ENCODE data around the gene UBE2O. TPM values are rescaled to one million over a fixed set of nuclear protein-coding genes. Genes with fewer than 3 reads are reported as not detected.

The UBE2O gene
- total and polyA plus RNA-seq, 10 donors: 7.2 to 55.9 (median 30.4) TPM

- intact Hi-C loops (cut with DNase I; ENCODE audit: low total_unique reads): no loop called here
- Histone ChIP-seq H3K36me3 (peaks cover 0 to 10% (median 0%) of the 10 kb centered on the region in 6 donors), H3K4me1 (peaks cover under 1 to 78% (median 28%) of the 10 kb centered on the region in 6 donors), H3K4me3 (no peak overlapping the region), H3K27me3 (replicated peaks in 1 of 7) (no peaks in the 10 kb centered on the region), H3K27ac (no peak overlapping the region), H3K9me3 (no peaks in the 10 kb centered on the region)
- 83 to 92% (median 86%) methylated on average over 3 of the region's 3 CpGs for WGBS, 5 donors
- TF ChIP-seq POLR2AphosphoS5 (IDR thresholded peaks at IDR 0.05): no peak
- peak in 9 of 11 experiments; percentile 5 to 52 (median 26) for TF ChIP-seq CTCF (IDR thresholded peaks at IDR 0.05 in 8 of 11, conservative IDR thresholded peaks at IDR 0.05 in 3 of 11)
- TF ChIP-seq POLR2A (IDR thresholded peaks at IDR 0.05): no peak
- DNase-seq: no peak
These were observed 20.1 kb downstream of the UBE2O start for GRCh38 chr17:76432712-76433336.

- Histone ChIP-seq H3K27ac (no peak overlapping the region), H3K9me3 (no peaks in the 10 kb centered on the region), H3K27me3 (replicated peaks in 1 of 7) (no peaks in the 10 kb centered on the region), H3K4me1 (peaks cover 4 to 80% (median 36%) of the 10 kb centered on the region in 6 donors), H3K36me3 (peaks cover 0 to 10% (median 0%) of the 10 kb centered on the region in 6 donors), H3K4me3 (no peak overlapping the region)
- TF ChIP-seq CTCF (IDR thresholded peaks at IDR 0.05 in 8 of 11, conservative IDR thresholded peaks at IDR 0.05 in 3 of 11) (no peak), POLR2A (IDR thresholded peaks at IDR 0.05) (no peak), POLR2AphosphoS5 (IDR thresholded peaks at IDR 0.05) (no peak)
- 93 to 95% (median 94%) methylated on average over 6 of the region's 6 CpGs for WGBS, 5 donors
- intact Hi-C loops (cut with DNase I; ENCODE audit: low total_unique reads): no loop called here
- no peak for DNase-seq
These were observed 20.9 kb downstream of the UBE2O start for GRCh38 chr17:76432004-76432403.

- DNase-seq: no peak
- no peak for TF ChIP-seq CTCF (IDR thresholded peaks at IDR 0.05 in 8 of 11, conservative IDR thresholded peaks at IDR 0.05 in 3 of 11)
- TF ChIP-seq POLR2AphosphoS5 (IDR thresholded peaks at IDR 0.05): no peak
- peaks cover 0 to 10% (median 0%) of the 10 kb centered on the region in 6 donors for H3K36me3 ChIP-seq
- no peaks in the 10 kb centered on the region for H3K27me3 ChIP-seq (replicated peaks in 1 of 7)
- 92 to 100% (median 96%) methylated on average over 2 of the region's 2 CpGs for WGBS, 5 donors
- no peak overlapping the region for H3K27ac ChIP-seq
- intact Hi-C loops (cut with DNase I; ENCODE audit: low total_unique reads): no loop called here
- H3K4me1 ChIP-seq: peaks cover 4 to 85% (median 38%) of the 10 kb centered on the region in 6 donors
- no peak overlapping the region for H3K4me3 ChIP-seq
- no peaks in the 10 kb centered on the region for H3K9me3 ChIP-seq
These were observed 21.4 kb downstream of the UBE2O start for GRCh38 chr17:76431509-76431908.

GRCh38 chr17:76428511-76428910 lies 24.4 kb downstream of the UBE2O start:
- 93 to 100% (median 98%) methylated on average over 1 of the region's 1 CpG for WGBS, 5 donors

More at GRCh38 chr17:76428511-76428910, 24.4 kb downstream of the UBE2O start:
- H3K9me3 ChIP-seq: no peaks in the 10 kb centered on the region
- no peaks in the 10 kb centered on the region for H3K27me3 ChIP-seq (replicated peaks in 1 of 7)
- peaks cover 4 to 93% (median 33%) of the 10 kb centered on the region in 6 donors for H3K4me1 ChIP-seq
- no peak for DNase-seq
- H3K36me3 ChIP-seq: no peaks in the 10 kb centered on the region
- H3K27ac ChIP-seq: peak overlapping the region in 5 of 8 donors; percentile 2 to 71 (median 55)
- TF ChIP-seq CTCF (IDR thresholded peaks at IDR 0.05 in 8 of 11, conservative IDR thresholded peaks at IDR 0.05 in 3 of 11) (no peak), POLR2A (IDR thresholded peaks at IDR 0.05) (no peak), POLR2AphosphoS5 (IDR thresholded peaks at IDR 0.05) (no peak)
- intact Hi-C loops (cut with DNase I; ENCODE audit: low total_unique reads): no loop called here
- H3K4me3 ChIP-seq: no peak overlapping the region

Measured in spleen (tissue), 11 donors.